NCI-H2196 (cell line): ENCODE data around the gene RASGRP4.
A peak's percentile ranks its signal among the peaks of the same experiment; 100 is the strongest.
"Not testable (repeated sequence)": the region's sequence is repeated elsewhere in the genome, so short reads cannot be mapped to it uniquely, and the experiment has no call there.

ENCODE experiments used
- DNase-seq: peaks from one replicate; lab custom pipeline; 2025; ENCODE audit not compliant: unreplicated experiment; lab: John Stamatoyannopoulos, UW

Gene RASGRP4

DNA sequence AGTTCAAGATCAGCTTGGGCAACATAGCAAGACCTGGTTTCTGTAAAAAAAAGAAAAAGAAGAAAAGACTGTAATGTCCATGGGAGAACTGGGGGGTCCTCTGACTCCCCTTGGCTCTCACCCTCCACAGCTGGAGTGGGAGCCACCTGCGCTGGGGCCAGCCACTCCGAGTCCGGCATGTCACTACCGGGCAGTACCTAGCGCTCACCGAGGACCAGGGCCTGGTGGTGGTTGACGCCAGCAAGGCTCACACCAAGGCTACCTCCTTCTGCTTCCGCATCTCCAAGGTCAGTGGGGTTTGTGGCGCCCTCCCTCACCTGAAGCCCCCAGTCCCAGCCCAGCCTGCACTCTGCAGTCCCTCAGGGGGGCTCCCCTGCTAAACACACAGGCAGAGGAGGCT is 22.2 kb upstream of the RASGRP4 start:
- no peak for DNase-seq

DNA sequence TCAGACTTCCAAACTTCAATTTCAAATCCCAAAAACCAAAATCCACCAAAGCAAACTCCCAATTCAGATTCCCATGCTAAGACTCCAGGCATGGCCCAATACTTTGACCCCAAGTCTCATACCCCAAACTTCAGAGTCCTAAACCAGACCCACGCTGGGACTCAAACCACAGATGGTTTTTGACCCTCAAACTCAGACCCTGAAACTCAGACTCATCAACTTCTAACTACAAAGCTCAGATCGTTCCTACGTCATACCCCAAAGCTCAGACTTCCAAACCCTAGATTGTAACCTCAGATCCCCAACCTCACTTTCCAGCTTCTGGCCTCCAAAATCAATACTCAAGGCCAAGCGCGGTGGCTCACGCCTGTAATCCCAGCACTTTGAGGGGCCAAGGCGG is 19.3 kb upstream of the RASGRP4 start:
- DNase-seq = no peak

DNA sequence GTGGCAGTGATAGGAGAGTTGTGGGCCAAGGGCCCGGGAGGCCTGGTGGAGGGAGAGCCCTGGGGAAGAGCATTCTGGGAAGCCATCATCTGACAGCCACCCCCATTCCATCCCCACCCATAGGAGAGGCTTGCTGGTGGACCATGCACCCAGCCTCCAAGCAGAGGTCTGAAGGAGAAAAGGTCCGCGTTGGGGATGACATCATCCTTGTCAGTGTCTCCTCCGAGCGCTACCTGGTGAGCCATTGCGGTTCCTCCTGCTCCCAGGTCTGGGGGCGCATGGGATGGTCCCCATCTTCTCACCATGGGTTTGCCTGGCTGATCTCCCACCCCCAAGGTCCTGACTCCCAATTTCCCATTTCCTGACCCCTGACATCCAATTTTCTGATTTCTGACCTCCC is 18.0 kb upstream of the RASGRP4 start:
- DNase-seq = no peak

DNA sequence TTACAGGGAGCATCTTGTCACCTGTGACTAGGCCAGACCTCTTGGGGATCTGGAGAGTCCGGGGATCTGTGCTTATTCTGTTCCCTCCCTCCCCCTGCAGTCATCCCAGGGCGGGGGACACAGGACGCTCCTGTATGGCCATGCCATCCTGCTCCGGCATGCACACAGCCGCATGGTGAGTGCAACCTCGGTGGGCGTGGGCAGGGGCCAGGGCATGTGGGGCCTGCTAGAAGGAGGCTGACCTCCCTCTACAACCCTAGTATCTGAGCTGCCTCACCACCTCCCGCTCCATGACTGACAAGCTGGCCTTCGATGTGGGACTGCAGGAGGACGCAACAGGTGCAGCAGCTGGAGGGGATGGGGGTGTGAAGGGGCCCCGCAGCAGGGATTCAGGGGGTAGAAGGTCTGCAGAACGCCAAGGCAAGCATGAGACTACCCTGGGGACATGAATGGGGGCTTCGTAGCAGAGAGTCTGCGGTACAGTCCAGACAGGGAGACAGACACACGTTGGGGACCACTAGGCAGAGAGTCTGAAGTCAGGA is 17.5 kb upstream of the RASGRP4 start:
- DNase-seq = no peak

DNA sequence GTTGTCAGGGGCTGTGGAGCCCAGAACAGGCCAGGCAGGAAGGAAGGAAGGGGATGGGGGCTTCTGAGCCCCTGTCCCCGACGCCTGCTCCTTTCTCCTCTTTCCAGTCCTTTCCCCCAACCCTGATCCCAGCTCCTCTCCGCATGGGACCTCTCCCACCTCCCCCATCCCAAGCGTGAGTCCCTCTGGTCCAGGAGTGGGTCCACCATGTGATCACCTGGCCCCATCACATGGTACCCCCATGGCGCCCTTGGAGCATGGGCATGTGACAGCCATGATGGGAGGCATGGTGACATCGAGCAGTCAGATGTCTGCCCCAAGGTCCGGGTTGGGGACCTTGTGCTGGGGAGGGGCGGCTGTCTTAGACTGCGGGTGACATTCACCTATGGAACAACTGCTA is 16.7 kb upstream of the RASGRP4 start:
- DNase-seq = no peak

DNA sequence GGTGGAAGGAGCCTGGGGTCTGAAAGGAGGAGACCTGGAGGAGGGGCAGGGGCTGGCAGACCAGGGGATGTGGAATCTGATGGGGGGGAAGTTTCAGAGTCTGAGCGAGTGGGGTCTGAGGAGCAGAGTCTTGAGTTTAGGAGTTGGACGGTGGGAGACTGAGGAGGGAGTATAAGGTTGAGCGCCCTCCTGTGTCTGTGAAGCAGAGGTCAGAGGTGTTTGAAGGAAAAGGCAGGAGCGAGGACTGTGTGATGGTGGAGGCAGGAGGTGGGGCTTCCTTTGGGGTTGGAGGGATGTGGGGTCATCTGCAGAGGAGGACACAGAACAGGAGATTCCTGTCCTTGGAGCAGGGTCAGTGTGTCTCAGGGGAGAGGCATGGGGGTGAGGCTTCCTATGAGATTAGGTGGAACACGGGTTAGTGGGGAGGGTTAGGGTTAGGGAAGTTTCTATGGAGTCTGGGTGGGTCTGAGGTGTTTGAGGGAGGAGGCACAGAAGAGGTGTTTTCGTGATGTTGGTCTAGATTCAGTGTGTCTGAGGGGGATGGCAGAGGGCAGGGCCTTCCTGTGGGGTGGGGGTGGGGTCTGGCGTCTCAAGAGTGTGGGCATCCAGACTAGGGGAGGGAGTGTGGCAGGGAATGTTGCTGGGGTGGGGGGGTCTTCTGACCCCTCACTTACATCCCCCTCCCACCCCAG is 15.8 kb upstream of the RASGRP4 start:
- DNase-seq = no peak

DNA sequence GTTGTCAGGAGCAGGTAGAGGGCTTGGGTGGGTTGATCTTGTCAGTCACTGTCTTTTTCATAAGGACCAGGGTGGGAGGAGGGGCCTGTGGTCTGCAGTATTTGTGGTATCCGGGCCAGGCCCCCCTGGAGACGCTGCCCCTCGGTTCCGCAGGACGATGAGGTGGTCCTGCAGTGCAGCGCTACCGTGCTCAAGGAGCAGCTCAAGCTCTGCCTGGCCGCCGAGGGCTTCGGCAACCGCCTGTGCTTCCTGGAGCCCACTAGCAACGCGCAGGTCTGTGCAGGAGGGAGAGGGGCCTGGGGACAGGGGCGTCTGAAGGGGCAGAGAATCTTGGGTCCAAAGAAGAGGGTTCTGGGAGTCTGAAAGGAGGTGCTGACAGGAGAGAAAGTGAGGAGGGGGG is 14.6 kb upstream of the RASGRP4 start:
- DNase-seq = no peak

DNA sequence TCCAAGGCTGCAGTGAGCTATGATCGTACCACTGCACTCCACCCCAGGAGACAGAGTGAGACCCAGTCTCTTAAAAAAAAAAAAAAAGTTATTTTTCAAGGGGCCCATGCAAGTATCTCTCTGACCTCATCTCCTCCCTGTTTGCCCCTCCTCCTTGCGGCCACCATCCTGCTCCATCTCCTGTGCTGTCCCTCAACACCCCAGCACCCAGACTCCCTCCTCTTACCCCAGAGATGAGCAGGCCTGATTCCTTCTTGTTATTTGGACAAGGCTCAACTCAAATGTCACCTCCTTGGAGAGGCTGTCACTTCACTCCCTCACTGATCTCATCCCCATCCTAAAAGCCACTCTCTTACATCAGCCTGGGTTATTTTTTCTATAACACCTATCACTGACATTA is 11.9 kb upstream of the RASGRP4 start:
- no peak for DNase-seq

DNA sequence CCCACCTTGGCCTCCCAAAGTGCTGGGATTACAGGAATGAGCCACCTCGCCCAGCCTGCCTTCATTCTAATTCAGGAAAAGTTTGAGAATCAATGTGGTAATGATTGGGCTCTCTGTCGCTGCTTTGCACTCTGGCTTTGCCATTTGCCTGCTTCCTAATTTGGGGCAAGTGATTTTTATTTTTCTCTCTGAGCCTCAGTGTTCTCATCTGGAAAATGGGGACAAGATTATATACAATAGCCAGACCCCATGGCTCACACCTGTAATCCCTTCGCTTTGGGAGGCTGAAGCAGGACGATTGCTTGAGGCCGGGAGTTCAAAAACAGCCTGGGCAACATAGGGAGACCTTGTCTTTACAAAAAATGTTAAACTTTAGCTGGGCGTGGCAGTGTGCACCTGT is 11.3 kb upstream of the RASGRP4 start:
- no peak for DNase-seq

DNA sequence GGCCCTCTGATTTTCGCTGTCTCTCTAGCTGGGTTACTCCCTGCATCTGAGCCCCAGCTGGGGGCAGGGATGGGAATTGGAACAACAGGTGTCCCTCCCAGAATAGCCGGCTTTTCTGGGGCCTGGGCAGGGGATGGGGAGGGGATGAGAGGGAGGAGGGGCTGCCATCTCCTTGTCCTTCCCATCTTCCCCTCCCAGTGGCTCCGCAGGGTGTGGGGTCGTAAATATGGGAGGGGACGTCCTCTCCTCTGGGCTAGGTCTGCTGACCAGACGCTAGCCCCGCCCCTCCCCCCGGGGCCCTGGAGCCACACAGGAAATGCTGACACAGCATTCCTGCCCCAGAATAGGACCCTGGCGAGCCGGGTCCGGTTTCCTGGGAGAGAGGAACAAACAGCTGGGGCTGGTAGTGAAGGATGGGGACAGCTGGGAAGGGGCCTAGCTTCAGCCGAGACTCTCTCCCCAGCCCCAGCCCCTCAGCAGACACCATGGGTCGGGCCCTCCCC is 8.6 kb upstream of the RASGRP4 start:
- no peak for DNase-seq

DNA sequence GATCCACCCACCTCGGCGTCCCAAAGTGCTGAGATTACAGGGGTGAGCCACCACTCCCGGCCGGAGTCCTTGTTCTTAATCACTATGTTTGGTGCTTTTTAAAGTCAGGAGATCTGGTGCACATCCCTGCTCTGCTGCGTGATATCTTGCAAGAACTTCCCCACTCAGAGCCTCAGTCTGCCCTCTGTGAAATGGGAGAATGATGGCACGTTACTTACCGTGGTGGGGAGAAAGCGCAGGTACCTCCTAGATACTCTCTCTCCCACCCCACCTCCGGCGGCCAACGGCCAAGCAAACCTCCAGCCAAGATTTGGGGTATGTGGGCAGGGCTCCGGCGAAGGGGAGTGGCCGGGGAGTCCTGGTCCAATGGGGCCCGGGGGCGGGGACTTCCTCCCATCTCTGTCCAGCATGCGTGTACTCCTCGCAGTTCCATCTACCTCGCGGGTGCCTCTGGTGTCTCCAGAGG is 7.3 kb upstream of the RASGRP4 start, which contains the start of gene RYR1:
Gene RYR1 (plus strand): TSS at position 424 of the 466 bp plus-strand sequence. CDS start 139 bp downstream, outside the sequence.
- DNase-seq = peak; percentile 7

DNA sequence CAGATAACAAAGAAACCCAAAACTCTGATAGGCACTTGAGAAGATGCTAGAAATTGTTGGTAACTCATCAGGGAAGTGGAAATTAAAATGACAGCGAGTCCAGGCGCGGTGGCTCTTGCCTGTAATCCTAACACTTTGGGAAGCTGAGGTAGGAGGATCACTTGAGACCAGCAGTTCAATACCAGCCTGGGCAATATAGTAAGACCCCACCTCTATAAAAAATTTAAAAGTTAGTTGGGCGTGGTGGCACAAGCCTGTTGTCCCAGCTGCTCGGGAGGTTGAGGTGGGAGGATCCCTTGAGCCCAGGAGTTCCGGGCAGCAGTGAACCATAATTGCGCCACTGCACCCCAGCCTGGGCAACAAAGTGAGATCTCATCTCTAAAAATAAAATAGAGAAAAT is 4.9 kb upstream of the RASGRP4 start:
- DNase-seq = no peak

DNA sequence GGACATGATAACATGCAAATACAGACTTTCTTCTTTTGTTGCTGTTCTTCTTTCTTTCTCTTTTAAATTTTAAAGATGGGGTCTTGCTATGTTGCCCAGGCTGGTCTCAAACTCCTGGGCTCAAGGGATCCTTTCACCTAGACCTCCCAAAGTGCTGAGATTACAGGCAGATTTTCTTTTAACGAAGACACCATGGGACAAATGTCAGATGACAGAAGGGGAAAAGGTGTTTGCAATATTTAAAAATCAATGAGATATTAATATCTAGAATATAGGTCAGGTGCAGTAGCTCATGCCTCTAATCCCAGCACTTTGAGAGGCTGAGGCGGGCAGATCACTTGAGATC is 3.8 kb upstream of the RASGRP4 start:
- DNase-seq = no peak

DNA sequence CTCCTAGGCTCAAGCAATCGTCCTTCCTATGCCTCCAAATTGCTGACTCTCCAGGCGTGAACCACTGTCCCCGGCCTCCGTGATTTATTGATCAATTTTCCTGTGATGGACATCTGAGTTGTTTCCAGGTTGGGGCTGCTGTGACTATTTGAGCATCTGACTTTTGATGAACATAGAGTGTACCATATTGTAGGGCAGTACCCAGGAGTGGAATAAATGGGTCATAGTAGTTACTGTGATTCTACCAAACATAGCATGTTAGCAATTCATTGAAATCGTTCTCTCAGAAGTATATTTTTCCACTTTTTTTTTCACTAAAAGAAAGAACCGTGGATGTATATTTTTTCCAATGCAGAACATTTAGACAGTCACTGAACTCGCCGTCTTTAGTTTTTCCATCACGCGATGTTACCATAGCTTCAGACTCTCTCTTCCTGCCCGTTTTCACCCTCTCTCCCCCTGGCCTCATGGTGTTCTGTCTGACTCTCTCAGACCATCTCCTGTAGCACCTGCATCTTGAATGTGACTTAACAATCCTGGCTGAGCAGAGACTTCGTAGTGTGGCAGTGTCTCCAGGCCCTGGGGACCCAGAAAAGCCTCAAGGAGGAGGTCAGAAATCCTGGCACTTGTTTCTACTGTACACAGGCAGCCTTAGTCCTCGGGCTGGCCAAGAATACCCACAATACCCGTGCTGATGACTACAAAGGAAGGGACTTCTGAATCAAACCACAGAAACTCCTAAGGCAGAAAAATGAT is 3.2 kb upstream of the RASGRP4 start:
- DNase-seq = no peak

DNA sequence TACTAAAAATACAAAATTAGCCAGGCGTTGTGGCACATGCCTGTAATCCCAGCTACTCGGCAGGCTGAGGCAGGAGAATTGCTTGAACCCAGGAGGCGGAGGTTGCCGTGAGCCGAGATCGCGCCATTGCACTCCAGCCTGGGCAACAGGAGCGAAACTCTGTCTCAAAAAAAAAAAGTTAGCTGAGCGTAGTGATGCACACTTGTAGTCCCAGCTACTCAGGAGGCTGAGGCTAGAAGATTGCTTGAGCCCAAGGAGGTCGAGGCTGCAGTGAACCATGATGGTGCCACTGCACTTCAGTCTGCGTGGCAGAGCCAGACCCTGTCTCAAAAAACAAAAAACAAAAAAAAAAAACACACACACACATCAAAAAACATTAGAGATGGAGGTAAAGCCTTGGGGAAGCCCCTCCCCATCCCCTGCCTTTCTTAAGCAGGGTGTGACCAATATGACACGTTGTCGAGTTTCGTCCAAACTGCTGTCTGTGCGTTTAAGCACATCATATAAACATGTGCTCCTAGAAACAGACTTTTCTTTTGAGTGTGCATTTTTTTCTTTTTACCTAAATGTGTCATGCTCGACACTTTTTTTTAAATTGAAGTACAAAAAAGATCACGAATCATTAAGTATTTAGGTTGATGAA is 1.1 kb upstream of the RASGRP4 start:
- DNase-seq = not testable (repeated sequence)

DNA sequence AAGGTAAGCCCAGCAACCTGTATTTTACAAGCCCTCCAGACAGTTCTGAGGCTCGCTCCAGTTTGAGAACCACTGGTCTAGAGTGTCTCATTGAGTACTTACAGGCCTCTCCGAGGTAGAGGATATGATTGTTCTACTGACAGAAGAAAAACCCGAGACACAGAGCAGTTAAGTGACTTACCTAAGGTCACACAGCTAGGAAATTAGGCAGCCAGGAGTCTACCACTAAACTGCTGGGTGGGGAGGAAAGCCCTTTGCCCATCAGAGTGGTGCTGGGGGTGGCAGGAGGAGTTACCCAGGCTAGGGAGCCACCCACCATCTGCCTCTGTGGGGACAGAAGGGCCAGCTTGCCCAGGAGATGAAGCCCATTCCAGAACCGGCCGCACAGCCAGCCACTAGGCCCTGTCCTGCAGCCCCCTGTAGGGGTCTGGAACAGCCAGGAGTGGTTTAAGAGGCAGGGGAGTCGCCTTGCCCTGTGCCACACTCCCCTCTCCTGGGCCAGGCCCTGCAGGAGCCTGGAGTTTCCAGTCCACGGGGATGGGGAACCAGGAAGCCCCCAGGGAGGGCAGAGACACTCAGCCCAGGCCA is 703 bp downstream of the RASGRP4 start:
- no peak for DNase-seq

DNA sequence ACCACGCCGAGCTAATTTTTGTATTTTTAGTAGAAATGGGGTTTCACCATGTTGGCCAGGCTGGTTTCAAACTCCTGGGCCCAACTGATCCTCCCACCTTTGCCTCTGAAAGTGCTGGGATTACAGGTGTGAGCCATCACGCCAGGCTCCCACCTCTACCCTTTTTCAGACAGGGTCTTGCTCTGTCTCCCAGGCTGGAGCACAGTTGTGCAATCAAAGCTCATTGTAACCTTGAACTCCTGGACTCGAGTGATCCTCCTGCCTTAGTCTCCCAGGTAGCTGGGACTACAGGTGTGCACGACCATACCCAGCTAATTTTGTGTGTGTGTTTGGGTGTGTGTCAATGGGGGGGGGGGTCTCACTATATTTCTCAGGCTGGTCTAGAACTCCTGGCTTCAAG is 1.7 kb downstream of the RASGRP4 start:
- no peak for DNase-seq

DNA sequence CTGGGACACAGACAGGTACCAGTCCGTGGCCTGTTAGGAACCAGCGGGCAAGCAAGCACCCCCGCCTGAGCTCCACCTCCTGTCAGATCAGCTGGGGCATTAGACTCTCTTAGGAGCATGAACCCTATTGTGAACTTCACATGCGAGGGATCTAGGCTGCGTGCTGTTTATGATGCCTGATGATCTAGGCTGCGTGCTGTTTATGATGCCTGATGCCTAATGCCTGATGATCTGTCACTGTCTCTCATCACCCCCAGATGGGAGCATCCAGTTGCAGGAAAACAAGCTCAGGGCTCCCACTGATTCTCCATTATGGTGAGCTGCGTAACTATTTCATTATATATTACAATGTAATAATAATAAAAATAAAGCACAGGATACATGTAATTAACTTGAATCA is 3.6 kb downstream of the RASGRP4 start:
- DNase-seq = no peak

DNA sequence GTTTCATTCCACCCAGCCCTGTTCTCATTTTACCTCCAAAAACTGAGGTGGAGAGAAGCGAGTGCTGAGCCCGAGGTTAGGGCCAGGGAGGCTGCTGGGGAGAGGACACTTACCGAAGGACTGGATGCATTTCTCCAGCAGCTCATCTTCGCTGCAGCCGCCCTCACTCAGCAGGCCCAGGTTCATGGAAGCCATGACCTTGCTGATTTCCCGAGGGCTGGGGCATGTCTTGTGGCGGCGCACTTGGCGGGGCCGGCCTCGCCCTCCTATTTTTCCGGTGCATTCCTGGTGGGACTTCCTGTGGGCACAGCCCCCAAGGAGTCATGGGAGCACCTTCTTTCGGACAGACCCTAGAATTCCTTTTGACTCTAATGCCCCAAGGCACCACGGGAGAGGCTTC is 4.2 kb downstream of the RASGRP4 start:
- DNase-seq = no peak

DNA sequence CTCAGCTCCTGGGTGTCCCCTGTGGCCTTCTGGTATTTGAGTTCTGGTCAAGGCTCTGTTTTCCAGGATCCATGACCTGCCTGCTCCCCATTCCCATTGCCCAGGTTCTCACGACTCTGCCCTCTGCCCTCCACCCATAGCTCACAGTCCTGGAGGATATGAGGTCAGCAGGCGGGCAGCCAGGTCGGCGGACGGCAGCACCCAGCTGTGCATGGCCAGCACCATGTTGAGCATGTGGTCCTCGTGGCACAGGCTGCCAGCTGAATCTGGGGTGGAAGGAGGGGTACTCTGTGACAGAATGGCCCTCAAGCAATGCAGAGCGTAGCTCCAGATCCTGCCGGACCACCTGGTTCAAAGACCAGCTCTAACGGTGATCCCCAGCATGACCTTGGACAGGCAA is 5.1 kb downstream of the RASGRP4 start:
- no peak for DNase-seq
